ENCODE data around the gene ANKRD62. TPM values are rescaled to one million over a fixed set of nuclear protein-coding genes. Genes with fewer than 3 reads are reported as not detected.
"Not testable (repeated sequence)": the region's sequence is repeated elsewhere in the genome, so short reads cannot be mapped to it uniquely, and the experiment has no call there.

ANKRD62 gene
- polyA plus RNA-seq, 3 donors: 0.03 to 0.18 TPM; not detected in 1

DNA sequence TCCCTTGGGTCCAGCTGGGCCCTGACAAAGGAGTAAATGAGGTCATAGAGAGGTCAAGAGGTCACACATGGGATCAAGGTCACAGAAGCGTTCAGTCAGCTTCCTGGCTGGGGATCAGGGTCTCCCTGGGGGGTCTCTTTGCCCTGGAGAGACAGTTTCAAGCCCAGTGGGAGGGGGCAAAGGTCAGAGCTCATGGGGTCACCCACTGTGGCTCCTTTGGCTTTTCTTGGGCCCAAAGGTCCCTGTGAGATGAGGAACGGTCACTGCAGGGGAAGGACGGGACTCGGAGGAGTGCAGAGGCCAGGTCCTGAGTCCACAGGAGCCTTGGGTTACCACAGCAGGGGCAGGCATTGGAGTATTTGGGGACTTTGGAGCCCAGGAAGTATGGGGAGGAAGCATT, 30.7 kb upstream of the ANKRD62 start:
- H3K27ac ChIP-seq (ENCODE audit: low read depth, low read length): no peak overlapping the region
- 54 to 70% (median 61%) methylated on average over 4 of the region's 4 CpGs for WGBS, 3 donors

- no peak overlapping the region for H3K27ac ChIP-seq (ENCODE audit: low read depth, low read length)
- 85 to 90% (median 90%) methylated on average over 7 of the region's 7 CpGs for WGBS, 3 donors
Measured at GRCh38 chr18:12064086-12064763, 29.4 kb upstream of the ANKRD62 start.

- 72 to 77% (median 75%) methylated on average over 5 of the region's 5 CpGs for WGBS, 3 donors
Measured at GRCh38 chr18:12065397-12065796, 28.2 kb upstream of the ANKRD62 start.

GRCh38 chr18:12066910-12067511, 26.6 kb upstream of the ANKRD62 start:
- 97 to 98% (median 97%) methylated on average over 38 to 47 of the region's 47 CpGs for WGBS, 3 donors
- H3K27ac ChIP-seq (ENCODE audit: low read depth, low read length): no peak overlapping the region

More at GRCh38 chr18:12065397-12065796, 28.2 kb upstream of the ANKRD62 start:
- no peak overlapping the region for H3K27ac ChIP-seq (ENCODE audit: low read depth, low read length)

DNA sequence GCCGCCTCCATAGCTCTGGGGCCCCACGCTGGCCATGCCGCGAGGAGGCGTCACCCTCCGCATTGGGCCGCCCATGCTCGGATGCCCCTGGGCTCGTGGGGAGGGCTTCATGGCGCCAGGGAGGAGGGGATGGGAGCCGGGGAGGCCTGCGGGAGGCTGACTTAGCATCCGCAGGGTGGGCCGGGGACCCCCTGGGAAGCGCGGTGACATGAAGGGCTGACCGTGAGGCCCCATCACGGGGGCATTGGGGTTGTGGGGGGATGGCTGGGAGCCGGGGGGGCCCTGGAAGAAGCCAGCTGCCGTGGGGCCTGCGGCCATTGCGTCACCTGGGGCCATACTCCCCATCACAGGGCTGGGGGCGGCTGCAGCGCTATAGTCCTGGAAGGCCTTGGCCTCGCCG, 26.0 kb upstream of the ANKRD62 start:
- H3K27ac ChIP-seq (ENCODE audit: low read depth, low read length): no peak overlapping the region
- 97% methylated on average over 21 to 26 of the region's 26 CpGs for WGBS, 3 donors

GRCh38 chr18:12068316-12068949, 25.2 kb upstream of the ANKRD62 start:
- 72 to 76% (median 73%) methylated on average over 44 of the region's 44 CpGs for WGBS, 3 donors
- H3K27ac ChIP-seq (ENCODE audit: low read depth, low read length): not testable (repeated sequence)

- WGBS, 3 donors: 57 to 67% (median 64%) methylated on average over 3 of the region's 3 CpGs
- no peak overlapping the region for H3K27ac ChIP-seq (ENCODE audit: low read depth, low read length)
Measured at GRCh38 chr18:12068950-12069320, 24.7 kb upstream of the ANKRD62 start.

DNA sequence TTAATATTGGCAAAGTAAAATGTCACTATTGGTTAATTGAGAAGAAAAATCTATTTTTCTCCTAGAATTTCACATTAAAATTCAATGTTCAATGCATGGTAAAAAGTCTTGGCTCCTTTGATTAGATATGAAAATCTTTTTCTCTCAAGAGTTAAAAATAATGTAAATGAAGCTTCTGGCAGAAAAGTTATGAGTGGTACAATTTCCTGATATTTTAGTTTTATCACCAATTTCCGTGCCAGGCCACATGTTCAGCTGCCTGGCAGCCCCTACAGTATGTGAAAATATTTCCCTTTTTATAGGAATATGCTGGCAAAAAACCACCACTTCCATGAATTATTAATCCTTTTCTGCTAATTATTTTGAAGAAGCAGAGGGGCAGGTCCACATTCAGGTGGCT, 22.6 kb upstream of the ANKRD62 start:
- 47 to 59% (median 50%) methylated on average over 1 of the region's 1 CpG for WGBS, 3 donors
- not testable (repeated sequence) for H3K27ac ChIP-seq (ENCODE audit: low read depth, low read length)

GRCh38 chr18:12072996-12073395, 20.6 kb upstream of the ANKRD62 start:
- 42 to 71% (median 55%) methylated on average over 1 of the region's 1 CpG for WGBS, 3 donors
- no peak overlapping the region for H3K27ac ChIP-seq (ENCODE audit: low read depth, low read length)

GRCh38 chr18:12074736-12075135, 18.9 kb upstream of the ANKRD62 start:
- H3K27ac ChIP-seq (ENCODE audit: low read depth, low read length): no peak overlapping the region
- WGBS, 3 donors: 83 to 86% (median 83%) methylated on average over 3 of the region's 3 CpGs

GRCh38 chr18:12076424-12077140, 17.1 kb upstream of the ANKRD62 start:
- H3K27ac ChIP-seq (ENCODE audit: low read depth, low read length): no peak overlapping the region

DNA sequence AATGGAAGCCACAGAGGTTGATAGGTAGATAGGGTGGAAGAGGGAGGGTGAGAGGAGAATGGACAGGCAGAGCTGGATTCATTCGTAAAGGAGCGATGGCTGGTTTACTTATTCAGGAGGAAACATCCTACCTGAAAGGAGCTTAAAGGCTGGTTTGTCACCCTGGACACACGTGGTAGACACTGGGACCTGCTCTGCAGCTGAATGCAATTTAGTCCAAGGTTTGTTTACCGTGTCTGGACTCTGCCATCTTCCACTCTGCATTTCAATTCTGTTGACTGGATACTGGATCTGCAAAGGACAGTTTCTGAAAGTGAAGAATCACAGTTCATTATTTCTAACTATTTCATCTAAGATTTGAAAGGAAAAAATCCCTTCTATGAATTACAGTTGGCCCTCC, 15.6 kb upstream of the ANKRD62 start:
- WGBS, 3 donors: 25 to 89% (median 82%) methylated on average over 2 of the region's 4 CpGs
- not testable (repeated sequence) for H3K27ac ChIP-seq (ENCODE audit: low read depth, low read length)

More at GRCh38 chr18:12076424-12077140, 17.1 kb upstream of the ANKRD62 start:
- 10 to 41% (median 23%) methylated on average over 46 to 56 of the region's 59 CpGs for WGBS, 3 donors

DNA sequence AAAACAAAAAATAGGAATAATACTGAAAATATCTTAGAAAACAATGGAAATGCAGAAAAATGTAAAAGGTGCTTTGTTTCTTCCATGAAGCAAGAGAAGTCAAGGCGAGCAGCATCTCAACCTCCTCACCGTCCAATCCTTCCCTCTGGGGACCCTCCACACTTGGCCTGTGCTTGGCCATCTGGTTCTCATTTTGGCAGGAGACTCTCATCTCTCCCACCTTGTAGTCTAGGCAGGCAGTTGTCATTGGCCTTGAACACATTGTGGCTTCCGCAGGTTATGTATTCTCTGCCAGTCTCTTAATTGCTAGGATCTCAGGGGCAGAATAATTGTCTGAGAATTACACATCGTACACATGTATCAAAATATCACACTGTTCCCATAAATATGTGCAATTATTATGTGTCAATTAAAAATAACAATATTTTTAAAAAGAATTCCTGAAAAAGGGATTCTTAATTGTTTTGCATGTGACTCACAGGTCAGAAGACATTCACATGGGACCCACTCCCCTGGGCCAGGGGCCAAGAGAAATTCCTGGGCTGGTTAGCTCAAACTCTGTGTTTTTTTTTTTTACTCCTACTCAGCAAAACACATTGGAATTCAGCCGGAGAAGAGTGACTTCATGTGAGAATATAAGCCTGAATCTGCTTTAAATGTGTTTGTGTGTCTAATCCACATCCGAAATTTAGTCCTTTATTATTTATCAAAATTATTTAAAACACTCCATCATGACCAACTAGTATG, 14.0 kb upstream of the ANKRD62 start:
- H3K27ac ChIP-seq (ENCODE audit: low read depth, low read length): no peak overlapping the region
- WGBS, 3 donors: 57 to 77% (median 59%) methylated on average over 6 of the region's 6 CpGs

DNA sequence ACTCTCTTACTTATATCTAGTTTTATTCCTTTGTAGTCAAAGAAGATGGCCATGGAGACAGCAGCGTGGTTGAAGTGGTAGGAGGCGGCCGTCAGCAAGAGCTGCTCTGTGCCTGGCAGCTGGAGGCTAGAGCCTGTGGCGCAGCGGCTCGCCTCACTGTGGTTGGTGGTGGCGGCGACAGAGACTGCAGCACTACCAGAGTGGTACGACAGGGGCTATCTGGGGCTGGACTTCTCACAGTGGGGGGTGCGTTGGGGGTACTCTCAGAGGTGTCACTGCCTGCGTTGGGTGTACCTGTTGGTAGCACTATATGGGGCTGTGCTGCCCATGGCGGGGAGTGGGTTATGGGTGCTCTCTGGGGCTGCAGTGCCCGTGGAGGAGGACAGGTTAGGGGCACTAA, 8.5 kb upstream of the ANKRD62 start:
- WGBS, 3 donors: 89 to 97% (median 91%) methylated on average over 13 of the region's 13 CpGs

GRCh38 chr18:12085786-12086185, 7.9 kb upstream of the ANKRD62 start:
- WGBS, 3 donors: 59 to 97% (median 97%) methylated on average over 4 of the region's 4 CpGs
- H3K27ac ChIP-seq (ENCODE audit: low read depth, low read length): no peak overlapping the region

More for the DNA sequence above, 8.5 kb upstream of the ANKRD62 start:
- no peak overlapping the region for H3K27ac ChIP-seq (ENCODE audit: low read depth, low read length)

DNA sequence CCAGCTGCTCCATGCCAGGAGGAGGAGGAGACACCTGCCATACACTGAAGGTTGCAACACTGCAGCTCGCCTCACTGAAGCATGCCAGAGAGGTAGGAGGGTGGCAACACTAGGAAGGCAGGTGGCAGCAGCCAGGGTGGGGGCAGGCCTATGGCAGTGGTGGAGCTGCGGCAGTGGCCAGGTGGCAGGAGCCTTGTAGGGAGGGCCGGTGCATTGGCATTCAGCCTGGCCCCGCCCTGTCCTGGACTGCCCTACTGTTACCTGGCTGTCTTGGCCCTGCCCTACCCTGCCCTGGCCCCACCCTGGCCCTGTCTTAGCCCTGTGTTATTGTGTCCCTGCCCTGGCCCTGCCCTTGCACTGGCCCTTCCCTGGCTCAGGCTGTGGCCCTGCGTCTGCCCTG, 7.4 kb upstream of the ANKRD62 start:
- no peak overlapping the region for H3K27ac ChIP-seq (ENCODE audit: low read depth, low read length)
- 39 to 95% (median 89%) methylated on average over 5 of the region's 5 CpGs for WGBS, 3 donors

GRCh38 chr18:12086677-12087470, 6.8 kb upstream of the ANKRD62 start:
- WGBS, 3 donors: 87 to 96% (median 94%) methylated on average over 18 of the region's 18 CpGs
- H3K27ac ChIP-seq (ENCODE audit: low read depth, low read length): no peak overlapping the region
